Nephron progenitor cell (in vitro differentiated cells): ENCODE results near the gene PQBP1.

ENCODE experiments used
- DNase-seq: peaks from one replicate; pipeline ENCODE4 v3.0.0; 2021
- H3K27ac Mint-ChIP-seq: 2 replicates; pipeline ENCODE4 v1.8.0; 2021; ENCODE audit warnings: mild to moderate bottlenecking, moderate library complexity, mixed read lengths
- H3K27me3 Mint-ChIP-seq: 2 replicates; pipeline ENCODE4 v1.8.0; 2021; ENCODE audit warnings: mild to moderate bottlenecking, low read depth, mixed read lengths; ENCODE audit not compliant: poor library complexity
- H3K36me3 Mint-ChIP-seq: 2 replicates; pipeline ENCODE4 v1.8.0; 2021; ENCODE audit warnings: low read depth, mixed read lengths
- H3K4me1 Mint-ChIP-seq: 2 replicates; pipeline ENCODE4 v1.8.0; 2021; ENCODE audit warnings: mixed read lengths
- H3K4me3 Mint-ChIP-seq: 2 replicates; pipeline ENCODE4 v1.8.0; 2021; ENCODE audit warnings: mild to moderate bottlenecking, moderate library complexity, mixed read lengths
- H3K9me3 Mint-ChIP-seq: 2 replicates; pipeline ENCODE4 v1.8.0; 2021; ENCODE audit warnings: mild to moderate bottlenecking, moderate library complexity, mixed read lengths
- TF ChIP-seq, protein P1 (sequence below): fragments of 200-600 bp; sonication (generic); IDR thresholded peaks from 2 replicates; pipeline ENCODE4 v1.5.0; 2021; ENCODE audit warnings: antibody characterized with exemption

The PQBP1 gene

DNA sequence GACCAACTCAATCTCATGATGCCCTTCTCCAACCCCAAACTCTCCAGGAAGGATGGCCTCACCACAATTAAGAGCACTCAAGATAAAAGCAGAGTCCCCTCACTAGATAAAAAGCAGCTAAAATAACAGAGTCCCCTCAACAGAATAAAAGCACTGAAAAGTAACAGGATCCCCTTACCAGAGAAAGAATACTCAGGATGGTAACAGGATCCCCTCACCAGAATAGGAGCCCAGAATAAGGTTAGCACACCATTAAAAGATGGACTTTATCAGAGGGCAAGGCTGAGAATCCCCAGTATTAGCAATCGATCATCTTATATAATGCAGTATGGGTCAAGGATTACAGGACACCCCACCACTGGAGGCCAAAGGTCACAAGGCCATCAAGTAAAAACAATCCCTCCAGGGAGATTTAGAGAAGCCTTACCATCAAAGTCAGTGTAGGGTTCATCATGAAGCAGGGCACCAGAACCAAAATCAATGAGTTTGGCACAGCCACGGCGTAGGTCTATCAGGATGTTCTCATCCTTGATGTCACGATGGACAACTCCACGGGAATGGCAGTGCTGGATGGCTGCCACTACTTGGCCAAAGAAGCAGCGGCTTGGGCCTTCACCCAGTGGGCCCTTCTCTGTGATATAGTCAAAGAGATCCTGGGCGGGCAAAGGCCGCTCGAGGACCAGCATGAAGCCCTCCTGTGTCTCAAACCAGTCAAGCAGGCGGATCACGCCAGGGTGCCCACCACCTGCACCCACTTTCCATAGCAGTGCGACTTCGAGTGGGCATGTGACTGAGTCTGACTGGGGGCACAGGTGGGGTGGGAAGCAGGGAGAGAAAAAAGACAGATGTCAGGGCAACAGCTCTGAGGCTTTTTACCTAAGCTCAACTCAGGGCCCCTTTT is 17.1 kb downstream of the PQBP1 start:
- H3K4me3 Mint-ChIP-seq = no peak overlapping the region

DNA sequence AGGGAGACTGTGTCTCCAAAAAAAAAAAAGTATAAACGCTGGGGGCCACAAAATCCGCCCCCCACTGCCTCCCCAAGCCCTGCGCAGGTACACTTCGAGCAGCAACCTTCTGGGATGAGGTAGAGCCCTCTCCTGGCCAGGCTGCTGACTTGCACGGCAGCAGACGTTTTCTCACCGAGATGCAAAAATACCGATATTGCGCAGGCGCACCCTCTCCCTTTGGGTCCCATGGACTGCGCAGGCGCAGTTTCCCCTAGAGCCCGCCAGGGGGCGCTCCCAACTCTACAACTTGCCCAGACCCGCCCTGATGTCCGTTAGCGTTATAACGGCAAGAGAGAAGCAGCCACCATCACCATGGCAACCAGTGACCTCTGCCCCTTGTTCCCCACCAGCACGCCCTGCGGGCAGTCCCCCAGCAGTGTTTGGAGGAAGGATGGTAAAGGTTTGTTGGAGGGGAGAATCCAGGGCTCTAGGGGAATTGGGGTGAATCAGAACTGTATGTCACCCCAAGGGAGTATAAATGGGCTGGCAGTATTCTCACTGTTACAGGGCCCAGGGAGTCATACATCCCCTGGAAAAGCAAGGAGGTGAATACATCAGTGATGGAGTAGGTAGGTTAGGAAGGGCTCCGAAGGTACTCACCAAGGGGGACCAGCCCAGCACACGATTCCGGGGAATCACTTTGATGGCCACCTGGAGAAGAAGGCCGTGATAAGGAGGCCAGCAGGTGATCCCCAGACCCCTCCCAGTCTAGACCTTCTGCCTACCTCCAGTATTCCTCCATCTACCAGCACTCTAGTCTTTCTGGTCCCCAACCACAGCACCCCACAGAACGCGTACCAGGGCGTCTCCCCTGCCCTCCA is 19.6 kb downstream of the PQBP1 start:
- Mint-ChIP-seq H3K9me3 (peaks cover 45% of the 10 kb centered on the region), H3K27ac (peak overlapping the region; percentile 89), H3K27me3 (peaks cover 7% of the 10 kb centered on the region), H3K4me1 (peaks cover 37% of the 10 kb centered on the region), H3K36me3 (peaks cover 3% of the 10 kb centered on the region), H3K4me3 (peak overlapping the region; percentile 91)
- TF ChIP-seq, protein P1, sequence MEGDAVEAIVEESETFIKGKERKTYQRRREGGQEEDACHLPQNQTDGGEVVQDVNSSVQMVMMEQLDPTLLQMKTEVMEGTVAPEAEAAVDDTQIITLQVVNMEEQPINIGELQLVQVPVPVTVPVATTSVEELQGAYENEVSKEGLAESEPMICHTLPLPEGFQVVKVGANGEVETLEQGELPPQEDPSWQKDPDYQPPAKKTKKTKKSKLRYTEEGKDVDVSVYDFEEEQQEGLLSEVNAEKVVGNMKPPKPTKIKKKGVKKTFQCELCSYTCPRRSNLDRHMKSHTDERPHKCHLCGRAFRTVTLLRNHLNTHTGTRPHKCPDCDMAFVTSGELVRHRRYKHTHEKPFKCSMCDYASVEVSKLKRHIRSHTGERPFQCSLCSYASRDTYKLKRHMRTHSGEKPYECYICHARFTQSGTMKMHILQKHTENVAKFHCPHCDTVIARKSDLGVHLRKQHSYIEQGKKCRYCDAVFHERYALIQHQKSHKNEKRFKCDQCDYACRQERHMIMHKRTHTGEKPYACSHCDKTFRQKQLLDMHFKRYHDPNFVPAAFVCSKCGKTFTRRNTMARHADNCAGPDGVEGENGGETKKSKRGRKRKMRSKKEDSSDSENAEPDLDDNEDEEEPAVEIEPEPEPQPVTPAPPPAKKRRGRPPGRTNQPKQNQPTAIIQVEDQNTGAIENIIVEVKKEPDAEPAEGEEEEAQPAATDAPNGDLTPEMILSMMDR = peak; percentile 95
- DNase-seq = peak; percentile 92

More for the DNA sequence above, 17.1 kb downstream of the PQBP1 start:
- H3K36me3 Mint-ChIP-seq = peaks cover 3% of the 10 kb centered on the region
- no peak overlapping the region for H3K27ac Mint-ChIP-seq
- peaks cover 50% of the 10 kb centered on the region for H3K4me1 Mint-ChIP-seq
- TF ChIP-seq, protein P1 = no peak
- peaks cover 10% of the 10 kb centered on the region for H3K27me3 Mint-ChIP-seq
- peaks cover 42% of the 10 kb centered on the region for H3K9me3 Mint-ChIP-seq
- no peak for DNase-seq

DNA sequence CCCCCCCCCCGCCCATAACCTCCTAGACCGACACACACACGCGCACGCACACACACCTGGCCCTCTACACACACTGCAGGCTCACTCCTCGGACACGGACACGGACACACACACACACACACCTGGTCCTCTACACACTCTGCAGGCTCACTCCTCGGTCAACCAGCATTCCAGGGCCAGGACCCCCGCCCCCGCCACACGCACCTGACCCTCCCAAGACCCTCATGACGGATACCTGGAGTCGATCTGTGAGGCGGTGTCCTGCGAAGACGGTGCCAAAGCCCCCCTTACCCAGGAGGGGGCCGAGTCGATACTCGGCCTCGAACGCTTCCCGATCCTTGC is 20.5 kb downstream of the PQBP1 start:
- peak overlapping the region; percentile 91 for H3K4me3 Mint-ChIP-seq
- DNase-seq = no peak
- H3K9me3 Mint-ChIP-seq = peaks cover 41% of the 10 kb centered on the region
- TF ChIP-seq, protein P1 = no peak
- peaks cover 33% of the 10 kb centered on the region for H3K4me1 Mint-ChIP-seq
- H3K27me3 Mint-ChIP-seq = peaks cover 5% of the 10 kb centered on the region
- H3K27ac Mint-ChIP-seq = peak overlapping the region; percentile 36
- peaks cover 3% of the 10 kb centered on the region for H3K36me3 Mint-ChIP-seq

DNA sequence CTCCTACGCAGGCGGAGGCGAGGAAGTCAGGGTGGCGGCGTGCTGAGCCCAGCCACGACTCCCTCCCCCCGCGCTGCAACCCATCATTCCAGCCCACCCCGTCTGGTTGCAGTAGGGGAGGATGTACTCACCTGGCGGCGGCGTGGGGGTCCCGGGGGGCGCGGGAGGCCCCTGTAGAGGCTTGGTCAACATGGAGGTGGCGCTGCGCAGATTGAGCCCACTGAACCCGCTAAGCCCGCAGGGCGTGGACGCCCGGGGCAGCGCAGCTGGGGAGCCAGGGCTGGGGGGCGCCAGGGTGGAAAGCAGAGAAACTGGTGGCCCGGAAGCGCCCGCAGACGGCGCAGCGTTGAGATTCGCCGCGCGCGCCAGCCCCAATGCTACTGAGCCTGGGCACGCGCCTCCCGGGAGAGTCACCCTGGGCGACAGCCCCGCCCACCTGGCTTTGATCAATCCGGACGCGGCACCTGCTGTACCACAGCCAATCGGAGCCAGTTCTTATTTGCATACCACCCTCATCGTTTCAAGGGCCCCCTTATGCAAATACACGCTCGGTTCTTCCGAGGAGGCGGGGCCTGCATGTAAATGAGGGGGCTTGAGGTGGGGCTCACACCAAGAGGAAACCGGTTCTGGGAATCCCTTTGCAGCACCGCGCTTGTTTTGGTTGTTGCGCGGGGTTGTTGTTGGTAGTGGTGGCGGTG is 21.1 kb downstream of the PQBP1 start, which contains the start of gene PIM2:
PIM2 (minus strand) TSS at position 382 of the 698 bp plus-strand sequence; CDS start at position 192, 190 bp downstream.
- H3K27ac Mint-ChIP-seq = peak within 1 kb of the TSS; percentile 91
- H3K36me3 Mint-ChIP-seq = peaks cover 3% of the 10 kb centered on the region
- peak; percentile 92 for DNase-seq
- H3K27me3 Mint-ChIP-seq = peaks cover 5% of the 10 kb centered on the region
- peaks cover 41% of the 10 kb centered on the region for H3K9me3 Mint-ChIP-seq
- peaks cover 33% of the 10 kb centered on the region for H3K4me1 Mint-ChIP-seq
- peak within 1 kb of the TSS; percentile 91 for H3K4me3 Mint-ChIP-seq
- TF ChIP-seq, protein P1 = no peak

DNA sequence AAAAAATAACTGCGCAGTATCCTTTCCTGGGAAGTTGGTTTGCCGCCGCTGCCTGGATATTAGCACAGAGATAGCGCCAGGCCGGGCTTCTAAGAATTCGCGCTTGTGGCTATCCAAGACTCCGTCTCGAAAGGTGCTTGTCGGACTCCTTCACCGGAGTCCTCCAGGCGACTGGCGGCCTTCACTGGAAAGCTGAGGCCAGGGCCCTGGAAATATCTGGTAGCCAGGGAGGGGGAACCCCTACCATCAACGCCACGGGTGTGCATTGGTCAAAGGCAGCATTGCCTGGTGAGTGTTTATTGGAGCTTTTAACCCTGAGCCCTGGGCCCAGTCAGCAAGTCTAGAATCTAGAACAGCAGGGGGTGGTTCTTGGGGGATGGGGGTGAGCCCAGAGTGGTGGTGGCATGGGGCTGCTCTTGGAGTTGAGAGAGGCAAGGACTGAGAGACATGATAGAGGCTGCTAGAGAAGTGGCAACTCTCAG is 21.7 kb downstream of the PQBP1 start:
- Mint-ChIP-seq H3K36me3 (peaks cover 6% of the 10 kb centered on the region), H3K4me1 (peaks cover 33% of the 10 kb centered on the region), H3K27ac (peak overlapping the region; percentile 91), H3K27me3 (peaks cover 5% of the 10 kb centered on the region), H3K4me3 (peak overlapping the region; percentile 91), H3K9me3 (peaks cover 41% of the 10 kb centered on the region)
- TF ChIP-seq, protein P1 = no peak
- no peak for DNase-seq
